HPDE6-E6E7 (cell line): ENCODE measurements around the gene MUC4.
"Not testable (repeated sequence)": the region's sequence is repeated elsewhere in the genome, so short reads cannot be mapped to it uniquely, and the experiment has no call there.

ENCODE experiments used
- DNase-seq: peaks from one replicate; pipeline ENCODE4 v3.0.0; 2011; ENCODE audit warnings: missing footprints; ENCODE audit errors: extremely low spot score

Gene MUC4

DNA sequence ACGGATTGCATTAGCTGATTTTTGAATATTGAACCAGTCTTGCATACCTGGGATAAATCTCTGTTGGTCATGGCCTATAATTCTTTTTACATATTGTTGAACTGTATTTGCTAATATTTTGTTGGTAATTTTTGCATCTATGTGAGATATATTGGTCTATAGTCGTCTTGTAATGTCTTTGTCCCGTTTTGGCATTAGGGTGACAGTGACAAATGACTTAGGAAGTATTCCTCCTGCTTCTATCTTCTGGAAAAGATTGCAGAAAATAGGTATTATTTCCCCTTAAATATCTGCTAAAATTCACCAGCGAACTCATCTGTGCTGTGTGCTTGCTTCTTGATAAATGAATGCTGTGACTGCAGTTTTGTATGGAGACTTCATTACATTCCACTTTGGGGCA is 67.3 kb downstream of the MUC4 start:
- no peak for DNase-seq

DNA sequence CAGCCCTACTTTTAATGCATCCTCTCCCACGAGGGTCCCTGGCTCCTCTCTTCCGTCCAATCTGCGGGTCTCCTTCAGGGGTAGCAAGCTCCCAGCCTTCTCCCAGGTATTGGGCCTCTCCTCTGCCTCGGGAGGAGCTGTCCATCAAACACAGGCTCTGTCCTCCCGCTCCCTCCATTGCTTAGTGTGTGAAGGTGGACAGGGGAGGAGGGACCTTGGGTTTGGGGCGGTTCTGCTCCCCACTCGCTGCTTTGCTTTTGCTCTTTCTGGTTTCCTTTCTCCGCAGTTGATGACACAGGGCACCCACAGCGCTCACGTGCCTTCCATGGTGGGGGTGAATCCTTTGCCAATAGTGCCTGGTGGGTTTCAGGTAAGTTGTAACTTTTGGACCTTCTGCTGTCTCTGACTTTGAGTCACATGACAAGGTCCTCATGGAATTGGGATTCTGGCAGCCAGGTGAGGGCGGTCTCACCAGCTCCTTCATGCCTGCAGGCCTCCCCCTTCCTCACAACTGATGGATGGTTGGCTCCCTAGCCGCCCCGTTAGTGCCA is 72.1 kb downstream of the MUC4 start:
- no peak for DNase-seq

DNA sequence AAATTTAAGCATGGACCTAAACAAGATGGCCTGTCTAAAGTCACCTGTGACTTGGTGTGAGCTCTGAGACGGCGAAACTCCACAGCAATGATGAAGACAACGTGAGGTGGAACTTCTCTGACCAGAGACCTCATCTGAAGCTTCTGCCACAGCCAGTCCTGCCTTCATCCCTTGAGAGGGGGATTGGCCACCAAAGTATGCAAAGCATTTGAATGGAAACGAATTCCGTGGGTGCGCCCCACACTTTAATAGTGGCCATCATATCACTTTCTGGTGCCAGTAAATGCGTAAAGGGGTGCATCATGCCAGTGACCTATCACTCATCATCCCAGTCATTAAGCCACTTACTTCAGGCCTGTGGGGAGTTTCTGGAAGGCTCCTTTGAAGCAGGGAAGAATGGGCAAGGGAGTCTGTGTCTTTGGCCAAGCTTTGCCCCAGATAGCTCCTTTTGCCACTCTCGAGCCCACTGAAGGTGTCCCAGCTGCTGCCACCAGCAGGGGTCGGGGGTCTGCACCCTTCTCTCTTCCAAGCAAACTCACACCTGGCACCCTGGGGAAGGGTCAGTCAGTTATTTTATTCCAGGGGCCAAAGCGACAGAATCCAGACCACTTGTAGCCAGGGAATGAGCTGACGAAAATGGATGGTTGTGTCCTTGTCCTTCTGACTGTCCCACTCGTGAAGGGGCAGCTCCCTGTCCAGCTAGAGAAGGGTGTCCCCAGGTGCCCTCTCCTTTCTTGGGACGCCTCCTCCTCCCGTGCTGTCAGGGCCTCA is 73.3 kb downstream of the MUC4 start:
- DNase-seq, result no peak

DNA sequence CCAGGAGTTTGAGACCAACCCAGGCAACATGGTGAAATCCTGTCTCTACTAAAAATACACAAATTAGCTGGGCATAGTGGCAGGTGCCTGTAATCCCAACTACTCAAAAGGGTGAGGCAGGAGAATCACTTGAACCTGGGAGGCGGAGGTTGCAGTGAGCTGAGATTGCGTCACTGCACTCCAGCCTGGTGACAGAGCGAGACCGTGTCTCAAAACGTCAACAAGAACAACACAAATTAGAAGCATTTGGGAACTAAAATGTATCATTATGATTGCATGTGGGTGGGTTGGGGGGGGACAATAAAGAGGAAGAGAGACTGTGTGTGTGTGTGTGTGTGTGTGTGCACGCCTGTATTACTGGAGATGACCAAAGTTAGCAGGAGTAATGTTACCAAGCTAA is 73.9 kb downstream of the MUC4 start:
- DNase-seq, result not testable (repeated sequence)

DNA sequence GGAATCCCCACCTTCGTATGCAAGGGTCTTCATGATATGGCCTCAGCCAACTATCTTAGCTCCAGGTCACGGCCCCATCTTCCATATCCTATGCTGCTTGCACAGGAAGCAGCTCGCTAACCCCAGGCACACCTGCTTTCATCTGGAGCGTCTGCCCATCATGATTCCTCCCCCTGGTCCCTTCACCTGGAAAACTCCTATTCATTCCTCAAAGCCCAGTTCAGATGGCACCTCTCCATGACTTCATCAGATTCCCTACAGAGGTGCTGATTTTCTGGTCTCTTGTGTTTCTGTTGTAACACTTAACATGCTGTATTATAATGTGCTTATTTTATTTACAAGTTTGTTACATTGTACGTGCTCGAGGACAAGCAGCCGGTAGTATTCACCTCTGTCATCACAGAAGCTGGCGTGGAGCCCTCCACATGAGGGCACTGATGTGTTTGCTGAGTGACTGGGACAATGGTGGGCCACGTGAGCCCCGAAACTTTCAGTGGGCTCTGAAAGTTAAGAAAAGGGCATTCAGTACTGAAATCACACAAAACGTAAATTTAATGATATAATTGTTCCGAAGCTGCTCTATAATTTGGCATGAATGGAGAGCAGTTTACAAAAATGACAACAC is 74.8 kb downstream of the MUC4 start:
- DNase-seq, result no peak

DNA sequence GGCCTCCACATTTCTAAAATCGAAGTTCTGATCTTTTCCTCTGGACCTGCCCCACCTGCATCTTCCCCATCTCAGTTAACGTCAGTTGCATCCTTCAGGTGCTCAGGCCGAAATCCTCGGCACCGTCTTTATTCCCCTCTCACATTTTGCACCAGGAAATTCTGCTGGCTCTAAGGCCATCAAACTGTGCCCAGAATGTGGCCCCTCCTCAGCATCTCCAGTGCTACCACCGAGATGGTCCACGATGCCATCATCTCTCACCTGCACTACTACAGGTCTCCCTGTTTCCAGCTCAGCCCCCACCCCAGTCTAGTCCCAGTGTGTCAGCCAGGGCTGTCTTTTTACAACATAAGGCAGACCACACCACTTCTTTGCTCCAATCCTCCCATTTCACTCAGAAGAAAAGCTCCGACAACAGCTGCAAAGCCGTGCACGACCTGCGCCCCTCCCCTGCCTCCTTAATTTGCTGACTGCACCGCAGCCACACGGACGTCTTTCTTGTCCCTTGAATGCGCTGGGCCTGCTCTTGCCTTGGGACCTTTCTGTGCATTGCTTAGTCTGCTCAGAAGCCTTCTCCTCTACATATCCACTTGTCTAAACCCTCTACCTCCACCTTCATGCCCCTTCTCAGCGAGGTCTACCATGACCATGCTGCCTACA is 76.6 kb downstream of the MUC4 start:
- no peak for DNase-seq

DNA sequence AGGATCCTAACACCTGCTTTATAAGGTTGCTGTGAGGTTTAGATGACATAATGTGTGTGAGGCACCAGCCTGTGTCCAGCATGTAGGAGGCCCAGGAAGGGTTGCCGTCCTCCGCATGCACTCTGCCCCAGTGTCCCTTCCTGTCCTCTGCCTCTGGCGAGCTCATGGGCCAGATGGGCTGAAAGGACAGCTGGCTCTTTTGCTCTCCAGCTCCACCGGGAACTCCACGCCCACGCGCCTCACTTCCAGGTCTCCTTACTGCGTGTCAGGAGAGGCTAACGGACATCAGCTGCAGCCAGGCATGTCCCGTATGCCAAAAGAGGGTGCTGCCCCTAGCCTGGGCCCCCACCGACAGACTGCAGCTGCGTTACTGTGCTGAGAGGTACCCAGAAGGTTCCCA is 78.8 kb downstream of the MUC4 start:
- no peak for DNase-seq

DNA sequence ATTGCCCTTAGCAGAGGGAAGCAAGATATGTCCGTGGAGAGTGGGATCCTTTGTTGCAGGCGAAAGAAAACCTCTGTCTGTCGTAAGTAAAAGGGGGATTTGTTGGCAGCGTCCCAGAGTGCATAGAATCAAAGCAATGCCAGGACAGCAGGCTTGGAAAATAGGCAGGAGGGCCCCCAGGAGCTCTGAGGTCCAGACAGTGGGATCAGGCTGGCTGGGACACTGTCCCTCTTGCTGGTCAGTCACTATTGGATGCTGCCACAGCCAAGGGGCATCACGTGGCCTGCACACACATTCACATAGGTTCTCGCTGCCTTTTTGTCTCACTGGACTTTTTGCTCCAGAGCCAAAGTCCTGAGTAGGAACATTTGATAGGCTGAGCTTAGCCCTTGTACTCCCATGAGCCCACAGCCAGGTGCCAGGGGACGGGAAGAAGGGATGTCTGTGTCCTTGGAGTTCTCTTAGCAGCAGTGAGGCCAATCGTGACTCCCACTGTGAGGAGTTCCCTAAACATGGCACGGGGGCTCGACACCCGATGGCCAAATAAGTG is 80.3 kb downstream of the MUC4 start:
- DNase-seq, result no peak

DNA sequence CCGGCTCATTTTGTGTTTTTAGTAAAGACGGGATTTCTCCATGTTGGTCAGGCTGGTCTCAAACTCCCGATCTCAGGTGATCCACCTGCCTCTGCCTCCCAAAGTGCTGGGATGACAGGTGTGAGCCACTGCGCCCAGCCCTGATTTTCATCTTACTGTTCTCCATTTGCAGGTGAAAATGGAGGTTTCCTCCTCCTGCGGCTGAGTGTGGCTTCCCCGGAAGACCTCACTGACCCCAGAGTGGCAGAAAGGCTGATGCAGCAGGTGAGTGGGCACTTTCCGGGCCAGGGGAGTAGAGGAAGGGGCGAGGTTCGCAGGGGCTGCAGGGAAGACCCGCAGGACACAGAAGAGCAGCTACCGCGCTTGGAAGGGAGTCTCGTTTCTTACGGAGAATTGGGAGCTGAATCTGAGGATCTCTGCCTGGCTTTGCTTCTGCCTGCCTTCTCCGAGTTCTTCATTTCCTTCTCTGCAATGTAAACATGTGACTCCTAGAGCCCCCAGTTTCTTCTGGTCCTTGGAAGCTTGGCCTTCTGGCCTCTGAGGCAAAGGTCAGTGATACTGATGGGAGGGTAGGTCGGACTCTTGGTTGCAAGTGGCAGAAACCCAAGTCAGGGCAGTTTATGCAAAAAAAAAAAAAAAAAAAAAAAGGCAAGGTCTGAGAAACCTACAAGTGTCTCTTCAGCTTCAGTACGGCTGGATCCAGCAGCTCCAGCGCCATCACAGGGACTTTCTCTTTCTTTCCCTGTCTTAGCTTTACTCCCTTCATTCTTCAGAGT is 82.1 kb downstream of the MUC4 start:
- no peak for DNase-seq

DNA sequence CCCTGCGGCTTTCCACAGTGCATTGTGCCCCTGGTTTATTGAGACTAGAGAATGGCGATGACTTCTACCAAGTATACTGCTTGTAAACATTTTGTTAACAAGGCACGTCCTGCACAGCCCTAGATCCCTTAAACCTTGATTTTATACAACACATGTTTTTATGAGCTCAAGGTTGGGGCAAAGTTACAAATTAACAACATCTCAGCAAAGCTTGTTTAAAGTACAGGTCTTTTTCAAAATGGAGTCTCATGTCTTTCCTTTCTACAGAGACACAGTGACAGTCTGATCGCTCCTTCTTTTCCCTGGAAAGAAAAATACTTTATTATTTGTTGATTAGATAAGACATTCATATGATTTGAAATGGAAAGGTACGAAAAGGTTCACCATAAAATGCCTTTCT is 82.9 kb downstream of the MUC4 start:
- DNase-seq, result not testable (repeated sequence)

DNA sequence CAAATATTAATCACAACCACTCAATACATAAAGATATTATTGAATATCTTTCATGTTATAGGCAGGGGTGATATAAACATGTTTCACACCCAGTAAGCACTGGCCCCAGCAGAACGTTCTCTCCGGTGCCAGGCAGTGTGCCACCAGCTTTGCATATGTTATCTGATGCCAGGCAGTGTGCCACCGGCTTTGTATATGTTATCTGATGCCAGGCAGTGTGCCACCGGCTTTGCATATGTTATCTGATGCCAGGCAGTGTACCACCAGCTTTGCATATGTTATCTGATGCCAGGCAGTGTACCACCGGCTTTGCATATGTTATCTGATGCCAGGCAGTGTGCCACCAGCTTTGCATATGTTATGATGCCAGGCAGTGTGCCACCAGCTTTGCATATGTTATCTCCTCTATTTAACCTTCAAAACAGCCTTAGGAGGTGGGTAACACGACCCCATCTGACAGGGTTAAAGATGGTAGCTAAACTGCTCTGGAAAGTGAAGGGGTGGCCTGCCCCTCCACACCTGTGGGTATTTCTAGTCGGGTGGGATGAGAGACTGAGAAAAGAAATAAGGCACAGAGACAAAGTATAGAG is 84.0 kb downstream of the MUC4 start:
- DNase-seq, result no peak

DNA sequence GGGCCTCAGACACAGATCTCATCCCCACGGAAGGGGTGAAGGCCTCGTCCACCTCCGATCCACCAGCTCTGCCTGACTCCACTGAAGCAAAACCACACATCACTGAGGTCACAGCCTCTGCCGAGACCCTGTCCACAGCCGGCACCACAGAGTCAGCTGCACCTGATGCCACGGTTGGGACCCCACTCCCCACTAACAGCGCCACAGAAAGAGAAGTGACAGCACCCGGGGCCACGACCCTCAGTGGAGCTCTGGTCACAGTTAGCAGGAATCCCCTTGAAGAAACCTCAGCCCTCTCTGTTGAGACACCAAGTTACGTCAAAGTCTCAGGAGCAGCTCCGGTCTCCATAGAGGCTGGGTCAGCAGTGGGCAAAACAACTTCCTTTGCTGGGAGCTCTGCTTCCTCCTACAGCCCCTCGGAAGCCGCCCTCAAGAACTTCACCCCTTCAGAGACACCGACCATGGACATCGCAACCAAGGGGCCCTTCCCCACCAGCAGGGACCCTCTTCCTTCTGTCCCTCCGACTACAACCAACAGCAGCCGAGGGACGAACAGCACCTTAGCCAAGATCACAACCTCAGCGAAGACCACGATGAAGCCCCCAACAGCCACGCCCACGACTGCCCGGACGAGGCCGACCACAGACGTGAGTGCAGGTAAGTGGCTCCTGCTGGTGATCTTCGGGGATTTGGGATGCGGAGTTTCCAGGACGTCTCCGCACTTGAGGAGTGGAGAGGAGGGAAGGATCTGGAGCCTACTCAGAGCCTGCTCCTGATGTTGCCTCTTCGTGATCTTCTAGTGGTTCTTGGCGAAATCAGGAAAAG is 85.6 kb downstream of the MUC4 start:
- not testable (repeated sequence) for DNase-seq

DNA sequence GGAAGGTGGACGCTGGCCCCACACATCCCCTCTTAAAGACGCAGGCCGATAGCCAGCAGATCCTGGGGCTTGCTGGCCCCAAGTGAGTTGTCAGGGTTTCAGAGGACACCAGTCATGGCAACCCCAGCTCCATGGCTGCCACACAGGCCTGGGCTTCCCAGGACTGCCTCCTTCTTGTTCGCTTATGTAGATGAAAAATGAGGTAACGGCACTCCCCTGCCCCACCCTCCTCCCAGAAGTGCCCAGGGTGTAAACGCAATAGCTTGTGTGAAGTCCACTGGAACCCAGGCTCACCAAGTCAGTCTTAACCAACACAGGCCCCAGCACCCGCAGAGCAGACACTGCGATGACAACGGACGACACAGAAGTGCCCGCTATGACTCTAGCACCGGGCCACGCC is 87.4 kb downstream of the MUC4 start:
- DNase-seq, result not testable (repeated sequence)

DNA sequence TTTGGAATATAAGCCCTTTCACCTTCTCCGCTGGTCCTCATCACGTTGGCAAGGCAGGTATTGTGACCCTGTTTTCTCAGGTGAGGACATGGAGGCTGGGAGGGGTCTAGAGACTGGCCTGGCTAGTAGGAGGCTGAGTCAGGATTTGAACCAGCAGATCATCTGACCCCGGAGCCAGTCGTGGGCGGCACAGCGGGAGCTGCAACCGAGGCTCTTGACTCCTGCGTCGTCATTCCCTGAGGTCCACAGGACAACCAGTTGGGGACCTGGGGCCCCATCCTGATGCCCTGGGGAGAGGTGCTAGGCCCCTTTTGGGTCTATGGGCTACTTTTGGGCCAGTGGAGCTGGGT is 88.8 kb downstream of the MUC4 start:
- not testable (repeated sequence) for DNase-seq

DNA sequence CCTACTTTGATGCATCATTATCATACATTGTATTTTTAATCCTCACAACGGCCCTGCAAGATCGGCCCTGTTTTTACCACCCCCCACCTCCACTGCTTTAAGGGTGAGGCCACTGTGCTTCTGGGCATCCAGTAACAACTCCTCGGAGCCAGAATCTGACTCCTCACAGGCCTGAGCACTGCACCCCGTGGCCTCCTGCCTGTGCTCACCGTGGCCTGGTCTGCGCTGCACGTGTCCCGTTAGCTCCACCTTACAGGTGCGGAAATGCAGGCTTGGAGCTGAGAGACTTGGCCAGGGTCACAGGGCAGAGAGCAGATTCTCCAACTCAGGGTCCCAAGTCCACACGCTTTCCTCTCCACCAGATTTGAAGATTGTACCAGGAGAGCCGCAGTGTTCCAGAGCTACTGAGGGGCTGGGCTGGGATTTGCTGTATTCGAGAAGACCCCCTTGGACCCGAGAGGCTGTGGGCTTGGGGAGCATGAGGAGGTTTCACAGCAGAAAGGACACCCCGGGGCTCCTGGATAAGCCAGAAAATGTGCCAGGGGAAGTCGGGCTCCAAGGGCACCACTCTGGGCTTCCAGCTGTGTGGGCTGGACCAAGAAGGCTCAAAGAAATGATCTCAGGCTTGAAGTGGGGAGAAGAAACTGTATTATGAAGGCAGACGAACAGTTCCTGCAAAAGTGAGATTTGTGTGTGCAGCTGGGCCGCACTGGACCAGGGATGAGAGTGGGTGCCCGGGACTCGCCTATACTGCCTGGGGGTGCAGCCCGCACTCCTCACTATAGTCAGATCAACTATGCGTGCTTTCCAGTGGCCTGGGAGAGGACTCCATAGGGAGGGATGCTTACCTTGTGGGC is 89.4 kb downstream of the MUC4 start:
- not testable (repeated sequence) for DNase-seq

DNA sequence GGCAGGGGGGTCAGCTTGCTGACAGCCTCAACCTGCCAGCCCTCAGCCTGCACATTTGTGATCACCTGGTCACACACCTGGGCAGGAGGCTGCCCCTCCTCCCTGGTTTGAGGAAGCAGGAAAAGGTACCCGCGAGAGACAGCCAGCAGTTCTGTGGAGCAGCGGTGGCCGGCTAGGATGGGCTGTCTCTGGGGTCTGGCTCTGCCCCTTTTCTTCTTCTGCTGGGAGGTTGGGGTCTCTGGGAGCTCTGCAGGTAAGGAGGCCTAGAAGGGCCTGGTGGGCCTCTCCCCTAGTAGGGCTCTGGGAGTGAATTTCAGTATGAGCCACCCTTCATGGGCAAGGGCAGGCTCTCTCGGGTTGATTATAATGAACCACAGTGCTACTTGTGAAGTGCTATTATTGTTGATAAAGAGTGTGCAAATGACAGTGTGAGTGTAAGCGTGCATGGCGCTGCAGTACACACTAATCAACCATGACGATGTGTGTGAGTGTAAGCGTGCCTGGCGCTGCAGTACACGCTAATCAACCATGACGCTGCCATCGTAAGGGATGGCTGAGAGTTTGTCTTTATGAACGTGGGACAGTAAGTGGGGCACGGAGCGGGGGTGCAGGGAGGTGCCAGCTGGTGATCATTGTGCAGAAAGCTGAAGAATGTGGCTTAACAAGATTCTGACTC is 90.8 kb downstream of the MUC4 start, which contains the start of gene MUC20:
Gene MUC20, plus strand, starts transcription at position 148 of the 676 bp plus-strand sequence. Its CDS starts 30 bp downstream, at position 178.
- DNase-seq, result not testable (repeated sequence)

DNA sequence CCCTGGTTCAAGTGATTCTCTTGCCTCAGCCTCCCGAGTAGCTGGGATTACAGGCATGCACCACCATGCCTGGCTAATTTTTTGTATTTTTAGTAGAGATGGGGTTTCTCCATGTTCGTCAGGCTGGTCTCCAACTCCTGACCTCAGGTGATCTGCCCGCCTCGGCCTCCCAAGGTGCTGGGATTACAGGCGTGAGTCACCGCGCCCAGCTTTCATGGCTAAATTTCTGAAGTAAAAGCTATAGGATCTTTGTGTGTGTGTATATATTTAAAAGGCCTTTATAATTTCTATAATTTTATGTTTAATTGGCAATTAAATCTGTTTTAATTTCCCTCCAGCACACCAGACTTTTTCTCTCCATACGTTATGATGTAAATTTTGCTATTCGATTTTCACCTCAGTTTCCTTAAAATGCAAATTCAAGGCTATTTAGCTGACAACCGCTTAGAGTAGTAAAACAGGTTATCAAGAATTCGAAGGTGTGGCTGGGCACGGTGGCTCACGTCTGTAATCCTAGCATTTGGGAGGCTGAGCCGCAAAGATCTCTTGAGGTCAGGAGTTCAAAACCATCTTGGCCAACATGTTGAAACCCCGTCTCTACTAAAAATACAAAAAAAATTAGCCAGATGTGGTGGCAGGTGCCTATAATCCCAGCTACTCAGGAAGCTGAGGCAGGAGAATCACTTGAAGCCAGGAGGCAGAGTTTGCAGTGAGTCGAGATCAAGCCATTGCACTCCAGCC is 92.0 kb downstream of the MUC4 start:
- not testable (repeated sequence) for DNase-seq

DNA sequence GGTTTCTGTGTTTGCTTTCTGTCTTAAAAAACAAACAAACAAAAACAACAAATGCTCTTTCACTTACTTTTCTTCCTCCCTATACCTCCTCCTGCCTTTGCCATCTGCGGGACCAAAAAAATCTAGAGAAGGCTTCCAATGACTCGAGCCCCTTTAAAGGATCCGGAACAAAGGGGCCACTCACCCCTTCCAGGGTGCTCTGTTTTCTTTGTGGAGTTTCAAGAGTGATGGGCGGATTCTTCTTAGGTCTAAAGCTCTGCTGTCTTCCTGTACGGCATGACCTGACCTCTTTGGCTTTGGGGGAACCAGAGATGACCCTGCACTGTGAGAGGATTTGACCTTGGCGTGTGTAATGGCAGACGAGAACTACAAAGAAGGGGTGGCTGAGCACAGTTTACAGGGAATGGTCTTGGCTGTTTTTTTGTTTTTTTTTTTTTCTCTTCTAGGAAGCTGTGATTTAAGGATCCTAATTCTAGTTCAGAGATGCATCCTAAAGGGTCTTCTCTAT is 93.2 kb downstream of the MUC4 start:
- DNase-seq, result no peak
